Type B pancreatic cell (in vitro differentiated cells): ENCODE measurements around the gene SH3GL3. TPM values are rescaled to one million over a fixed set of nuclear protein-coding genes. Genes with fewer than 3 reads are reported as not detected.

Experiments used
- DNase-seq: peaks from one replicate; pipeline ENCODE4 v3.0.0; 2021; ENCODE audit warnings: mixed read lengths; ENCODE audit not compliant: unreplicated experiment; ENCODE audit errors: extremely low spot score
- H3K27ac Mint-ChIP-seq: 2 replicates; pipeline ENCODE4 v1.8.0; 2021; ENCODE audit warnings: mild to moderate bottlenecking, mixed read lengths
- H3K27me3 Mint-ChIP-seq: 2 replicates; pipeline ENCODE4 v1.8.0; 2021; ENCODE audit warnings: mixed read lengths
- H3K36me3 Mint-ChIP-seq: 2 replicates; pipeline ENCODE4 v1.8.0; 2021; ENCODE audit warnings: mixed read lengths
- H3K4me1 Mint-ChIP-seq: one replicate; pipeline ENCODE4 v1.8.0; 2021; ENCODE audit warnings: mixed read lengths; ENCODE audit not compliant: unreplicated experiment
- H3K4me3 Mint-ChIP-seq: 2 replicates; pipeline ENCODE4 v1.8.0; 2021; ENCODE audit warnings: mild to moderate bottlenecking, mixed read lengths
- H3K9me3 Mint-ChIP-seq: 2 replicates; pipeline ENCODE4 v1.8.0; 2021; ENCODE audit warnings: mixed read lengths
- CTCF ChIP-seq: fragments of 200-600 bp; sonication (generic); conservative IDR thresholded peaks from 2 replicates; pipeline ENCODE4 v1.5.0; 2021; ENCODE audit warnings: antibody characterized with exemption, mild to moderate bottlenecking
- total RNA-seq: library from RNA; stranded (reverse); gene quantifications from 2 replicates; pipeline ENCODE4 v1.2.1, GENCODE V29; 2021; ENCODE audit warnings: low replicate concordance

Gene SH3GL3
- total RNA-seq, 1 donor from 2014 or later = 10.0 TPM

GRCh38 chr15:83652626-83653204, 205.6 kb downstream of the SH3GL3 start:
- Mint-ChIP-seq H3K4me1 (no peaks in the 10 kb centered on the region), H3K4me3 (peak overlapping the region; percentile 46), H3K9me3 (no peaks in the 10 kb centered on the region), H3K27ac (no peak overlapping the region), H3K36me3 (no peaks in the 10 kb centered on the region), H3K27me3 (peaks cover 87% of the 10 kb centered on the region)
- no peak for TF ChIP-seq CTCF
- DNase-seq = no peak

- no peak for DNase-seq
- no peak for TF ChIP-seq CTCF
- Mint-ChIP-seq H3K27ac (no peak overlapping the region), H3K27me3 (peaks cover 90% of the 10 kb centered on the region), H3K9me3 (no peaks in the 10 kb centered on the region), H3K36me3 (no peaks in the 10 kb centered on the region), H3K4me3 (peak overlapping the region; percentile 46), H3K4me1 (no peaks in the 10 kb centered on the region)
Measured at GRCh38 chr15:83653288-83653638, 206.1 kb downstream of the SH3GL3 start.

- H3K27ac Mint-ChIP-seq = no peak within 1 kb of the TSS
- peaks cover 90% of the 10 kb centered on the region for H3K27me3 Mint-ChIP-seq
- no peak for DNase-seq
- no peak for TF ChIP-seq CTCF
- H3K4me1 Mint-ChIP-seq = no peaks in the 10 kb centered on the region
- peak within 1 kb of the TSS; percentile 74 for H3K4me3 Mint-ChIP-seq
- no peaks in the 10 kb centered on the region for H3K9me3 Mint-ChIP-seq
- H3K36me3 Mint-ChIP-seq = no peaks in the 10 kb centered on the region
Measured at GRCh38 chr15:83653639-83654378, 206.7 kb downstream of the SH3GL3 start, which contains the start of gene ADAMTSL3. TSS of gene ADAMTSL3 (plus strand) at chr15:83654123. CDS start at chr15:83655762, 1,639 bp downstream.

- Mint-ChIP-seq H3K36me3 (no peaks in the 10 kb centered on the region), H3K9me3 (no peaks in the 10 kb centered on the region), H3K27me3 (peaks cover 91% of the 10 kb centered on the region), H3K4me3 (peak overlapping the region; percentile 74), H3K4me1 (no peaks in the 10 kb centered on the region), H3K27ac (no peak overlapping the region)
- no peak for TF ChIP-seq CTCF
- no peak for DNase-seq
Measured at GRCh38 chr15:83654379-83655236, 207.5 kb downstream of the SH3GL3 start.

- no peaks in the 10 kb centered on the region for H3K9me3 Mint-ChIP-seq
- no peak for DNase-seq
- H3K27me3 Mint-ChIP-seq = peaks cover 91% of the 10 kb centered on the region
- no peak for TF ChIP-seq CTCF
- H3K27ac Mint-ChIP-seq = no peak overlapping the region
- no peaks in the 10 kb centered on the region for H3K36me3 Mint-ChIP-seq
- peak overlapping the region; percentile 44 for H3K4me3 Mint-ChIP-seq
- H3K4me1 Mint-ChIP-seq = no peaks in the 10 kb centered on the region
Measured at GRCh38 chr15:83655237-83655616, 208.1 kb downstream of the SH3GL3 start.
